ENCODE measurements around the gene TMEM125.

Gene TMEM125

DNA sequence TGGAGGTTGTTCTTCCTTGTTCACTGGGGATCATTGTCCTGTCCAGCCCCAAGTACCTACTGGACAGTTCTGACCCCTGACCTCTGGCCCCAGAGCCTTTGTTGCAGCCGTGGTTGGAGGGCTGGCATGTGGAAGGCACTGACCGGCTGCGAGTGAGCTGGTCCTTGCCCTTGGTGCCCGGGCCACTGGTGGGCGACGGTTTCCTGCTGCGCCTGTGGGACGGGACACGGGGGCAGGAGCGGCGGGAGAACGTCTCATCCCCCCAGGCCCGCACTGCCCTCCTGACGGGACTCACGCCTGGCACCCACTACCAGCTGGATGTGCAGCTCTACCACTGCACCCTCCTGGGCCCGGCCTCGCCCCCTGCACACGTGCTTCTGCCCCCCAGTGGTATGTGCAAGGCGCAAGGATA lies 42.4 kb downstream of the TMEM125 start:
- no peak for DNase-seq (ENCODE audit: low spot score)

DNA sequence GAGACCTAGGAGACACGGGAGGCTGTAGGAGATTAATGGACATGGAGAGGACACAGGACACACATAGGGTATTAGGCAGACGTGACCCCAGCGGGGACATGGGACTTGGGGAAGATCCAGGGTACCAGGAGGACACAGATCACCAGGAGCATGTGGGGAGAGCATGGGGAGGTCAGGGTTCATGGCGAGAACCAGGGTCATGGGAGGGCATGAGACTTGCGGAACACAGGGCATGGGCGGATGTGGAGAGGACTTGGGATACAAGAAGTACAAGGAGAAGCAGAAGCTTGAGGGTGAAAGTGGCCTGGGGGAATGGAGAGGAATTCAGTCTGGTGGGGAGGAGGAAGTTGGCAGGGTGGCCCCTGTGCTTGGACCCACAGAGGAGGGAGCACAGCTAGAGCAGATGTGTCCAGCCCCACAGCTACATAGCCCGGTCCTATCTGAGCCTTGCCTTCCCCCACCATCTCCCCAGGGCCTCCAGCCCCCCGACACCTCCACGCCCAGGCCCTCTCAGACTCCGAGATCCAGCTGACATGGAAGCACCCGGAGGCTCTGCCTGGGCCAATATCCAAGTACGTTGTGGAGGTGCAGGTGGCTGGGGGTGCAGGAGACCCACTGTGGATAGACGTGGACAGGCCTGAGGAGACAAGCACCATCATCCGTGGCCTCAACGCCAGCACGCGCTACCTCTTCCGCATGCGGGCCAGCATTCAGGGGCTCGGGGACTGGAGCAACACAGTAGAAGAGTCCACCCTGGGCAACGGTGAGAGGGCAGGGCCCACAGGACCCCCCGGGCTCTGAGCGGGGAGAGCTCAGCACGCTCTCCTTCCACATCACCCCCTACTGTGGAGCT lies 43.1 kb downstream of the TMEM125 start:
- no peak for DNase-seq (ENCODE audit: low spot score)

DNA sequence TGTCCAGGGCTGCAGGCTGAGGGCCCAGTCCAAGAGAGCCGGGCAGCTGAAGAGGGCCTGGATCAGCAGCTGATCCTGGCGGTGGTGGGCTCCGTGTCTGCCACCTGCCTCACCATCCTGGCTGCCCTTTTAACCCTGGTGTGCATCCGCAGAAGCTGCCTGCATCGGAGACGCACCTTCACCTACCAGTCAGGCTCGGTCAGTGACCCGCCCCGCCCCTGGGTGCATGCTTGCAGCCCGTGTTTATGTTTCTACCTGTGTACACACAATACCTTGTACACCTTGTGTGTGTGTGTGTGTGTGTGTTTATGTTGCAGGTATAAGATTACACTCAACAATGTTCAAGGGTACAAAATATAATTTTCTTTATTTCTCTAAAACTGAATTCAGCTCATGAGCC lies 44.0 kb downstream of the TMEM125 start:
- DNase-seq (ENCODE audit: low spot score): no peak

DNA sequence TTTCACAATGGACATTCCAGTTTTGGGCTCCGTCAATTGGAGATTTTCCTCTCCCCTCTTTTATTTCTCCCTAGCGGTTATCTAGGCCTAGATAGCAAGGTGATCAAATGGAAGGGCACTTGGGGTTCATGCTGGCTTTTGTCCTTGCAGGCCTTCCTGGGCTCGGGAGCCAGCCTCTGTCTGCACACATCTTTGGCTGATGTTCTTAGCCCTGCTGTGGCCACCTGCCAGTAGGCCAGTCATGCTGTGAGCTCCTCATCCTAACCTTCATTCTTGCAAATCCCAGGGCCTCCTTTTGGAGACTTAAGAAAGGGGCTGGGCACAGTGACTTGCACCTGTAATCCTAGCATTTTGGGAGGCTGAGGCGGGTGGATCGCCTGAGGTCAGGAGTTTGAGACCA lies 44.5 kb downstream of the TMEM125 start:
- no peak for DNase-seq (ENCODE audit: low spot score)

DNA sequence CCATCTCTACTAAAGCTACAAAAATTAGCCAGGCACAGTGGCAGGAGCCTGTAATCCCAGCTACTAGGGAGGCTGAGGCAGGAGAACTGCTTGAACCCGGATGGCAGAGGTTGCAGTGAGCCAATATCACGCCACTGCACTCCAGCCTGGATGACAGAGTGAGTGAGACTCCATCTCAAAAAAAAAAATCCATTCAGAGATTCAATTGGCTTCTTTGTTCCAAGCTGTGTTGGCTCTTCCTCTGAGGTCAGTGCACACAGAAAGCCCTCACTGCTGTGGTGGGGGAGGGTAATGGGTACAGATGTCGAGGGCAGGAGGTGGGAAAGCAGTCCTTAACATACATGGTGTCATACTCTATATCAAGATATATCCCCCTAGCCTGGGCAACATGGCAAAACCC lies 45.7 kb downstream of the TMEM125 start:
- DNase-seq (ENCODE audit: low spot score): no peak

DNA sequence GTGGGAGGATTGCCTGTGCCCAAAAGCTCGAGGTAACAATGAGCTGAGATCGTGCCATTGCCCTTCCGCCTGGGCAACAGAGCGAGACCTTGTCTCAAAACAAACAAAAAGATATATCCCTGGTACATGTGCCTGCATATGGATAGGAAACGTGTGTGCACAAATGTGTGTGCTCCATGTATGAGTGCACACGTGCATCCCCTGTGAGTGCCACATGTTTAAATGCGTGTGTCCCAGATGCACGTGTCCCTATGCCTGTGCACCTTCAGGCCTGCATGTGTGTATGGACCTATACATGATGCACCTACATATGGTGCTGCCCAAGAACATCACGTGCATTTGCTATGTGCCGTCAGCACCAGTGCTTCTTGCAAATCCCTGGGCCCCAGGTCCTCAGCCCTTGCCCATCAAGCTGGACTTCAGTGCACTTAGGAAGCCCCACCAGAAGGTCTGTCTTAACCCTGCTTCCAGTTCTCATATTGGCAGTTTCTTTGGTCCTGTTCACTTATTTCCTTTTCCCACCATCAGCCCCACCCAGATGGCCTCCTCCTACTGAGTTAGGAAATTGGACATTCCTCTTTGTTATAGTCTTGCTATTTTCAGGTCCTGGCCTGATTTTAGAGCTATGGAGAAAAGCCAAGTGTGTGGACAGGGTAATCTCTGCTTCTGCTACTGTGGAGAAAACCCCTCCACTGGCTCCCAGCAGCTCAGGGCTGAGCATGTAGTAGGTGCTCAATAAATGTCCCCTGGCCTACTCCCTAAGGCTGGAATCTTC lies 46.4 kb downstream of the TMEM125 start:
- DNase-seq (ENCODE audit: low spot score): no peak

DNA sequence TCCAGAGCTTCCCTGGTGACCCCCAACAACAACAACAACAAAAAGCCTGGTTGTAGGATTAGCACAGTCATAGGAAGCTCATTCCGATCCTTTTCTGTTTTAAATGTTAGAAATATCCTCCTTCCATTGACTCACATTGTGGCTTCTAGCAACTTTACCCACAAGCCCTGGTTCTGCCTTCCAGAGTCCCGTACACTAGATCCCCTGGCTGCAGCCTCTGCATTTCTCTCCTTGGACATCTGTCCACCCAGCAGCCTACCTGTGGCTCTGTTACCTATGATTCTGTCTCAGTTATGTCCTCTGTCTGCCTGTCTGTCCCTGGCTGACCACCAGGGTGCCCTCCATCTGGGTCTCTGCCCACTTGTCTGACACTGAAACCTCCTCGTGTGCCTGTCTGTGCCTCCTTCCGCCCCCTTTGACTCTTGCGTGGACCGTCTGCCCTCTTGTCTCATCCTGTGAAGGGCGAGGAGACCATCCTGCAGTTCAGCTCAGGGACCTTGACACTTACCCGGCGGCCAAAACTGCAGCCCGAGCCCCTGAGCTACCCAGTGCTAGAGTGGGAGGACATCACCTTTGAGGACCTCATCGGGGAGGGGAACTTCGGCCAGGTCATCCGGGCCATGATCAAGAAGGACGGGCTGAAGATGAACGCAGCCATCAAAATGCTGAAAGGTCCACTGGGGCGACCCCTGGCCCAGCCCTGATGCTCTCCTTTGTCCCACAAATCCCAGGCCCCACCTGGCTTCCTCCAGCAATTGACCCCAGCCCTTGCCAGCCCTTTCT lies 47.1 kb downstream of the TMEM125 start:
- no peak for DNase-seq (ENCODE audit: low spot score)

DNA sequence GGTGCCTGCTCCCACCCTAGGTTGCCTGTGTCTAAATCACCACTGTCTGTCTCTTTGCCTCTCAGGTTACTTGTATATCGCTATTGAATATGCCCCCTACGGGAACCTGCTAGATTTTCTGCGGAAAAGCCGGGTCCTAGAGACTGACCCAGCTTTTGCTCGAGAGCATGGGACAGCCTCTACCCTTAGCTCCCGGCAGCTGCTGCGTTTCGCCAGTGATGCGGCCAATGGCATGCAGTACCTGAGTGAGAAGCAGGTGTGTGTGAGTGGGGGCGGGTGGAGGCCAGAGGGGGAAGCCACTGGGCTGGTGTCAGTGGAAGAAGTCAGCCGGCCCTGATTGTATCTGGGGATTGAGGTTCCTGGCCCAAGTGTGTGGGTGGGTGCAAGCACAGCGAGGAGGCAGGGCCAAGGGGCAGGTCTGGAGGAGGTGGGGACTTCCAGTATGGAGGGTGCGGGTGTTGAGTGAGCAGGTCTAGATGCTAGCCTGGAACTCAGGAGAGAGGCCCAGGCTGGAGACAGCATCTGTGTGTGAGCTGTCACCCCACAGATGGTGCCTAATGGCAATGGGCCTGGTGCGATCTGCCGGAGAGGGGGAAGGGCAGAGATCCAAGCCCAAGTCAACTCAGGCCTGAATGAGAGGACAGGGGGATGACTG lies 48.2 kb downstream of the TMEM125 start:
- no peak for DNase-seq (ENCODE audit: low spot score)

DNA sequence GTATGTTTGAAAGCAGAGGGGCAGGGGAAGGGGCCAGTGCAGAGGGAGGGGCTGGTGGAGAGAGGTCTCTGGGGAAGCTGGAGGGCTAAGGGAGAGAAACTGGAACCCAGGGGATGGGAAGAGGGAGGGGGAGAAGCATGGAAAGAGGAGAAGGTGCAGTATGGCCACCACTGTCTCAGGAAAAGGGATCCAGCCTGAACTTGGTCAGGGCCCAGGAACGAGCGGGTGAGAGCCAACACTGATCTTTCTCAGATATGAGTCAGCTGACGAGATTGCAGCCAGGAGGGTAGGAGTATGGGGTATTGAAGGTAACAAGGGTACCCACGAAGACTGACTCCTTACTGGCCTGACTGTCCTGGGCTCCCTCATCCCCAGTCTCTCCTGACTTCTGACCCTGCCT lies 49.0 kb downstream of the TMEM125 start:
- no peak for DNase-seq (ENCODE audit: low spot score)

DNA sequence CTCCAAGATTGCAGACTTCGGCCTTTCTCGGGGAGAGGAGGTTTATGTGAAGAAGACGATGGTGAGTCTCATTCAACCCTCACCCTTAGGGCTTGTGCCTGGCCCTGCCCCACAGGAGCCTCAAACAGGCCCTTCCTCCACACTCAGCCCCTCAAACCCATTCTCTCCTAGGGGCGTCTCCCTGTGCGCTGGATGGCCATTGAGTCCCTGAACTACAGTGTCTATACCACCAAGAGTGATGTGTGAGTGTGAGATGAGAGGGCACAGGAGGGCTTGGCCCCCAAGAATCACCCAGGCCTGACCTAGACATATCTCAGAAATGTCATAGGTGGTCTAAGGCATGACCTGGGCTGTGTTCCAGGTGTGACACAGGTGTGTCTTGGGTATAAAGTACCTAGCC lies 49.5 kb downstream of the TMEM125 start:
- DNase-seq (ENCODE audit: low spot score): no peak

DNA sequence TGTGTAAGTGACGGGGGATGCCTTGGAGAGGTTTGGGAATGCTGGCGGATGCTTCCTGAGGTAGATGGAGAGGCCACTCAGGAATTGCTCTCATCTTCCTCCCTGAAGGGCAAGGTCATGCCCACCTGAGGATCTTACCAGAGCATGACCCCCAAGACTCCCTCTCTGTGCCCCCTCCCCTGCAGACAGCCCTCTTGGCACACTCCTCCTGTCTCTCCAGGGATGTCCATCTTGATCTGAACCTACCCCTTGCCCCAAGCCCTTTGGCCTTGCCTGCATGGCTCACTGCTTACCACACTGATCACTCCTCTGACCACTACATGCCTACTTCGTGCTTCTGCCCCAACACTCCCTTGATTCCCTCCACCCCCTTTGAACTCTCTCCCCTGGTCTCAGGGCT lies 50.0 kb downstream of the TMEM125 start:
- DNase-seq (ENCODE audit: low spot score): no peak

DNA sequence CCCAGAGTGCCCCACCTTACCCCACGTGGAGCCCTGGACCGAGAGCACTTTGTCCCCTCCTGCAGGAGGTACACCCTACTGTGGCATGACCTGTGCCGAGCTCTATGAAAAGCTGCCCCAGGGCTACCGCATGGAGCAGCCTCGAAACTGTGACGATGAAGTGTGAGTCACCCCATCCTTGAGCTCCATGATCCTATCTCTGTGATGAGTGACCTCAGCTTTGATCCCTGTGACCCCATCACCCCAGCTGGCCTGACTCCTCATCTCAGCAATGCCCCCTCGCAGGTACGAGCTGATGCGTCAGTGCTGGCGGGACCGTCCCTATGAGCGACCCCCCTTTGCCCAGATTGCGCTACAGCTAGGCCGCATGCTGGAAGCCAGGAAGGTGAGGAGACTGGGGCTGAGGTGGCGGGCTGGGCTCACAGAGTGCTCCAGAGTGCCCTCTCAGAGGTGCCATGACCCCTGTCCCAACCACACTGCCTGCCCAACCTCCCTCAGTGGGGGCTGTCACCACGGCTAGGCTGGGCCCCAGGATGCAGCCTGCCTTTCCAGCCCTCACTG lies 51.6 kb downstream of the TMEM125 start:
- no peak for DNase-seq (ENCODE audit: low spot score)

DNA sequence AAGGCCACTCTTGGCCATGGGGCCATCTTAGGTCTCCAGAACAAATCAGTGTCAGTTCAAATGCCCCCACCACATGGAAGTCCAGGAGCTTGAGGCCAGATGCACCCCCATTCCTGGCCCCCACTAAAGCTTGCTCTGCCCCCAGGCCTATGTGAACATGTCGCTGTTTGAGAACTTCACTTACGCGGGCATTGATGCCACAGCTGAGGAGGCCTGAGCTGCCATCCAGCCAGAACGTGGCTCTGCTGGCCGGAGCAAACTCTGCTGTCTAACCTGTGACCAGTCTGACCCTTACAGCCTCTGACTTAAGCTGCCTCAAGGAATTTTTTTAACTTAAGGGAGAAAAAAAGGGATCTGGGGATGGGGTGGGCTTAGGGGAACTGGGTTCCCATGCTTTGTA lies 52.7 kb downstream of the TMEM125 start:
- DNase-seq (ENCODE audit: low spot score): no peak
